Activated T-cell treated with anti-CD3 and anti-CD28 coated beads, Interleukin-2, amount 50 U/mL, for 4 hours (primary cell): ENCODE data around the gene AKAP9. TPM values are rescaled to one million over a fixed set of nuclear protein-coding genes. Genes with fewer than 3 reads are reported as not detected.
"Not testable (repeated sequence)": the region's sequence is repeated elsewhere in the genome, so short reads cannot be mapped to it uniquely, and the experiment has no call there.

Experiments used
- ATAC-seq, 2 donors: fragments of 200-7000 bp; cut with Tn5 transposase; one replicate each; pipeline ENCODE4 v1.10.0; 2021
- DNase-seq: peaks from one replicate; pipeline ENCODE4 v3.0.0-alpha.2; 2020
- H3K27me3 Mint-ChIP-seq: one replicate; pipeline ENCODE4 v1.8.0; 2021; ENCODE audit warnings: low read depth, mixed read lengths
- H3K36me3 Mint-ChIP-seq: one replicate; pipeline ENCODE4 v1.8.0; 2022; ENCODE audit warnings: mixed read lengths; ENCODE audit not compliant: insufficient read depth
- H3K4me1 Mint-ChIP-seq: one replicate; pipeline ENCODE4 v1.8.0; 2021; ENCODE audit warnings: low read depth, mixed read lengths
- H3K4me3 Mint-ChIP-seq: one replicate; pipeline ENCODE4 v1.8.0; 2021; ENCODE audit warnings: mild to moderate bottlenecking, moderate library complexity, mixed read lengths
- H3K9me3 Mint-ChIP-seq: one replicate; pipeline ENCODE4 v1.8.0; 2021; ENCODE audit warnings: mixed read lengths
- total RNA-seq, 3 donors: library from RNA; stranded (reverse); gene quantifications; one replicate each; pipeline ENCODE4 v1.2.1, GENCODE V29; 2021

The AKAP9 gene
- total RNA-seq, 3 donors from 2014 or later, result 22.0 to 25.6 (median 23.9) TPM

DNA sequence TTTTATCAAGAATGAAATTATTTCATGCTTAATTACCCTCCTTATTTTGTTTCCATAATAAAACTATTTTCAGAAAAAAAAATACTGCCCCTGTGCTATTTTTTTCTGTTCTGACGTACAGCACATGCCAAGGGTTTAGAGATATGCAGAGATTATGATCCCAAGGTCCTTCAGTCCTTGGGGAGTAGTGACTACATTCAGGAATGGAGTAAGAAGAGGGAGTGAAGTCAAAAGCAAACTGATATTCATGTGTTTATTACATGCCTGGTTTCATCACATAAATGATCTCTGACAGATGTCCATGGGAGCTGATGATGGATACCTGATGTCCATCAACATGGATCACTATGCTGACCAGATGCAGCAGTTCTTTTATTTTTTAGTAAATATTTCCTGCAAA is 17.2 kb downstream of the AKAP9 start:
- Mint-ChIP-seq H3K4me3 (no peak overlapping the region), H3K27me3 (no peaks in the 10 kb centered on the region), H3K36me3 (peaks cover 4% of the 10 kb centered on the region), H3K9me3 (no peaks in the 10 kb centered on the region), H3K4me1 (peaks cover 16% of the 10 kb centered on the region)
- DNase-seq, result no peak
- ATAC-seq, result no peak

- no peaks in the 10 kb centered on the region for H3K27me3 Mint-ChIP-seq
- no peak for ATAC-seq
- no peaks in the 10 kb centered on the region for H3K9me3 Mint-ChIP-seq
- H3K4me3 Mint-ChIP-seq, result no peak overlapping the region
- no peak for DNase-seq
- H3K36me3 Mint-ChIP-seq, result peaks cover 2% of the 10 kb centered on the region
- H3K4me1 Mint-ChIP-seq, result peaks cover 13% of the 10 kb centered on the region
Measured at GRCh38 chr7:91959023-91959422, 18.4 kb downstream of the AKAP9 start.

DNA sequence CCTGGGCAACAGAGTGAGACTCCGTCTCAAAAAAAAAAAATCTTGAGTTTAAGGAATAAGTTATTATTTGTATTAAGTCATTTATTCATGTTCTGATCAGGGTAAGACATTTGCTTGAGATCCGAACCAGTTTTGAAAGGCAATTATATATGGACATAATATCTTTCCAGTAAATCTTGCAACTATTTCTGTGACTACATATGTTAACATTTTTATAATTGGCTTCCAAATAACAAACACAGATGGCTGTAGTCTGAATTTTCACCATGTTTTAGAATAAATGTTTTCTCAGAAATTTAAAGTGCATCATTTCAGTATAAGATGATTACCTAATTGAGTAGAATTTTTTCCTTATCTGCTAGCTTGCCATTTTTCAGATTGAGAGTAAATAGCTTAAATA is 21.2 kb downstream of the AKAP9 start:
- Mint-ChIP-seq H3K27me3 (no peaks in the 10 kb centered on the region), H3K4me3 (no peak overlapping the region), H3K9me3 (peaks cover 4% of the 10 kb centered on the region), H3K4me1 (peaks cover 22% of the 10 kb centered on the region), H3K36me3 (peaks cover 4% of the 10 kb centered on the region)
- DNase-seq (no peak), ATAC-seq (no peak)

- ATAC-seq (no peak), DNase-seq (no peak)
- H3K27me3 Mint-ChIP-seq, result no peaks in the 10 kb centered on the region
- peaks cover 4% of the 10 kb centered on the region for H3K9me3 Mint-ChIP-seq
- H3K36me3 Mint-ChIP-seq, result peaks cover 9% of the 10 kb centered on the region
- H3K4me3 Mint-ChIP-seq, result no peak overlapping the region
- H3K4me1 Mint-ChIP-seq, result peaks cover 26% of the 10 kb centered on the region
Measured at GRCh38 chr7:91962419-91962818, 21.8 kb downstream of the AKAP9 start.

- H3K4me3 Mint-ChIP-seq, H3K27me3 Mint-ChIP-seq, DNase-seq, H3K9me3 Mint-ChIP-seq, ATAC-seq, H3K36me3 Mint-ChIP-seq: not testable (repeated sequence)
- H3K4me1 Mint-ChIP-seq, result peaks cover 52% of the 10 kb centered on the region
Measured at GRCh38 chr7:91967513-91967912, 26.9 kb downstream of the AKAP9 start.

DNA sequence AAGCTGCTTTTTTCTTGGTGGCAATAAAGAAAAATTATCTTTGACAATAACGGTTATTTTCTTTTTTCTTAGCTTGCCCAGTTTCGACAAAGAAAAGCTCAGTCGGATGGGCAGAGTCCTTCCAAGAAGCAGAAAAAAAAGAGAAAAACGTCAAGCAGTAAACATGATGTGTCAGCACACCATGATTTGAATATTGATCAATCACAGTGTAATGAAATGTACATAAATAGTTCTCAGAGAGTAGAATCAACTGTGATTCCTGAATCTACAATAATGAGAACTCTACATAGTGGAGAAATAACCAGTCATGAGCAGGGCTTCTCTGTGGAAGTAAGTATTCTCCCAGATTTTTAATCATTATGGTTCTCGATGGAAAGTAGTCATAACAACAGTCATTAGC is 33.0 kb downstream of the AKAP9 start:
- Mint-ChIP-seq H3K36me3 (peaks cover 10% of the 10 kb centered on the region), H3K27me3 (no peaks in the 10 kb centered on the region), H3K9me3 (no peaks in the 10 kb centered on the region), H3K4me3 (no peak overlapping the region), H3K4me1 (peaks cover 25% of the 10 kb centered on the region)
- no peak for ATAC-seq
- DNase-seq, result no peak

DNA sequence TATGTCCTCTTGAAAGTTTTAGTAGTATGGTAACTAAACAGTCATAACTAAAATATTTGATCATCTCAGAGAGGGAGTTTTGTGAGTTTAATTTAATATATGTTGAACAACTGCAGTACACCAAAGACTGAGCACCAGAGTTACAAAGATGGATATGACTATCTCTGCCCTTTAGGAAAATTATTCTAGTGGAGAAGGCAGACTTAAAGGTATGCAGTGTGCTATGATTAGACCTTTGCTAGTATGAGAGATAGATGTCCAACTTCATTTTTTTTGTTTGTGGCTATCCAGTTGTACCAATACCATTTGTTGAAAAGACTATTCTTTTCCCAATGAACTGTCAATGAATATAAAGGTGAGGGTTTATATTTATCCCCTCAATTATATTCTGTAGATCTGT is 33.4 kb downstream of the AKAP9 start:
- no peaks in the 10 kb centered on the region for H3K9me3 Mint-ChIP-seq
- ATAC-seq, result no peak
- H3K36me3 Mint-ChIP-seq, result peaks cover 11% of the 10 kb centered on the region
- no peaks in the 10 kb centered on the region for H3K27me3 Mint-ChIP-seq
- H3K4me3 Mint-ChIP-seq, result no peak overlapping the region
- peaks cover 24% of the 10 kb centered on the region for H3K4me1 Mint-ChIP-seq
- DNase-seq, result no peak

- DNase-seq (no peak), ATAC-seq (no peak)
- Mint-ChIP-seq H3K4me3 (no peak overlapping the region), H3K27me3 (no peaks in the 10 kb centered on the region), H3K9me3 (no peaks in the 10 kb centered on the region), H3K4me1 (peaks cover 5% of the 10 kb centered on the region), H3K36me3 (peaks cover 16% of the 10 kb centered on the region)
Measured at GRCh38 chr7:91976743-91977142, 36.1 kb downstream of the AKAP9 start.

DNA sequence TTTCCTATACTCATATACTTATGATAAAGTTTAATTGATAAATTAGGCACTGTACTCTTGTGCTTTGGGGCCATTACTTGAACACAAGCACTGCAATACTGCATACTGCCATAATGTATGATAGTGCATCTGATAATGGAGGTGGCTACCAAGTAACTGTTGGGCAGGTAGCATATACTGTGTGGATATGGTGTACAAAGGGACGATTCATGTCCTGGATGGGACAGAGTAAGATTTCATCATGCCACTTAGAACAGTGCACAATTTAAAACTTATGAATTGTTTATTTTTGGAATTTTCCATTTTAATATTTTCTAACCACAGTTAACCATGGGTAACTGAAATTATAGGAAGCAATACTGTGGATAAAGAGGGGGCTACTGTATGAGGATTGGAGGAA is 38.9 kb downstream of the AKAP9 start:
- H3K36me3 Mint-ChIP-seq, result peaks cover 32% of the 10 kb centered on the region
- ATAC-seq, result no peak
- peaks cover 4% of the 10 kb centered on the region for H3K9me3 Mint-ChIP-seq
- H3K4me3 Mint-ChIP-seq, result no peak overlapping the region
- no peaks in the 10 kb centered on the region for H3K27me3 Mint-ChIP-seq
- peaks cover 11% of the 10 kb centered on the region for H3K4me1 Mint-ChIP-seq
- DNase-seq, result no peak

- H3K4me1 Mint-ChIP-seq, result not testable (repeated sequence)
Measured at GRCh38 chr7:91982352-91982751, 41.7 kb downstream of the AKAP9 start.

GRCh38 chr7:91988213-91988612 is 47.6 kb downstream of the AKAP9 start:
- Mint-ChIP-seq H3K36me3 (peaks cover 30% of the 10 kb centered on the region), H3K9me3 (no peaks in the 10 kb centered on the region), H3K4me1 (peaks cover 10% of the 10 kb centered on the region), H3K4me3 (no peak overlapping the region), H3K27me3 (no peaks in the 10 kb centered on the region)
- no peak for DNase-seq
- ATAC-seq, result no peak

More at GRCh38 chr7:91982352-91982751, 41.7 kb downstream of the AKAP9 start:
- not testable (repeated sequence) for ATAC-seq, DNase-seq, H3K27me3 Mint-ChIP-seq, H3K9me3 Mint-ChIP-seq, H3K4me3 Mint-ChIP-seq
- H3K36me3 Mint-ChIP-seq, result peaks cover 42% of the 10 kb centered on the region

- peaks cover 29% of the 10 kb centered on the region for H3K36me3 Mint-ChIP-seq
- no peaks in the 10 kb centered on the region for H3K27me3 Mint-ChIP-seq
- DNase-seq (no peak), ATAC-seq (no peak)
- H3K9me3 Mint-ChIP-seq, result no peaks in the 10 kb centered on the region
- H3K4me1 Mint-ChIP-seq, result no peaks in the 10 kb centered on the region
- no peak overlapping the region for H3K4me3 Mint-ChIP-seq
Measured at GRCh38 chr7:91993976-91994375, 53.3 kb downstream of the AKAP9 start.

GRCh38 chr7:91995391-91996105 is 54.9 kb downstream of the AKAP9 start:
- Mint-ChIP-seq H3K9me3 (no peaks in the 10 kb centered on the region), H3K27me3 (no peaks in the 10 kb centered on the region), H3K36me3 (peaks cover 33% of the 10 kb centered on the region), H3K4me1 (no peaks in the 10 kb centered on the region), H3K4me3 (no peak overlapping the region)
- ATAC-seq (no peak), DNase-seq (no peak)

GRCh38 chr7:91999631-92000565 is 59.2 kb downstream of the AKAP9 start:
- no peaks in the 10 kb centered on the region for H3K9me3 Mint-ChIP-seq
- peaks cover 49% of the 10 kb centered on the region for H3K36me3 Mint-ChIP-seq
- no peak for ATAC-seq
- H3K4me1 Mint-ChIP-seq, result peaks cover 2% of the 10 kb centered on the region
- no peaks in the 10 kb centered on the region for H3K27me3 Mint-ChIP-seq
- no peak for DNase-seq
- no peak overlapping the region for H3K4me3 Mint-ChIP-seq

DNA sequence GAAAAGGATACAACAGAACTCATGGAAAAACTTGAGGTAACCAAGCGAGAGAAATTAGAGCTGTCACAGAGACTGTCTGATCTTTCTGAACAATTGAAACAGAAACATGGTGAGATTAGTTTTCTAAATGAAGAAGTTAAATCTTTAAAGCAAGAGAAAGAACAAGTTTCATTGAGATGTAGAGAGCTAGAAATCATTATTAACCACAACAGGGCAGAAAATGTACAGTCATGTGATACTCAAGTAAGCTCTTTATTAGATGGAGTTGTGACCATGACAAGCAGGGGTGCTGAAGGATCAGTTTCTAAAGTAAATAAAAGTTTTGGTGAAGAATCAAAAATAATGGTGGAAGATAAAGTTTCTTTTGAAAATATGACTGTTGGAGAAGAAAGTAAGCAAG is 62.1 kb downstream of the AKAP9 start:
- Mint-ChIP-seq H3K9me3 (no peaks in the 10 kb centered on the region), H3K4me3 (no peak overlapping the region), H3K36me3 (peaks cover 54% of the 10 kb centered on the region), H3K4me1 (peaks cover 2% of the 10 kb centered on the region), H3K27me3 (no peaks in the 10 kb centered on the region)
- ATAC-seq, result no peak
- no peak for DNase-seq
